PC-3 (cell line): ENCODE results near the gene CD52. TPM values are rescaled to one million over a fixed set of nuclear protein-coding genes. Genes with fewer than 3 reads are reported as not detected.

Source experiments
- ATAC-seq: fragments of 200-7000 bp; cut with Tn5 transposase; 2 replicates; pipeline ENCODE4 v1.9.1; 2020; ENCODE audit warnings: mild to moderate bottlenecking, moderate library complexity
- BruUV-seq: library from RNA; stranded (reverse); fragments of 400-500 nt; replicated peaks from 2 replicates; lab custom pipeline; 2021; lab: Mats Ljungman, UMichigan
- CTCF ChIA-PET: fragments of 300-600 bp; sonication (Branson Sonifier 250); formaldehyde crosslinking; loops from one replicate; lab custom pipeline; 2022; ENCODE audit warnings: antibody characterized with exemption; lab: Charles Lee
- POLR2A ChIA-PET: fragments of 300-600 bp; sonication (Branson Sonifier 250); formaldehyde crosslinking; loops from one replicate; lab custom pipeline; 2022; ENCODE audit warnings: antibody characterized with exemption; ENCODE audit not compliant: unreplicated experiment; lab: Charles Lee
- DNase-seq: peaks from one replicate; pipeline ENCODE4 v3.0.0-alpha.2; 2015
- H2AFZ ChIP-seq: fragments of 300-600 bp; sonication (generic); 2 replicates; pipeline ENCODE4 v1.6.0; 2016; ENCODE audit warnings: antibody characterized with exemption, low read length
- H3F3A ChIP-seq: fragments of 300-600 bp; sonication (generic); one replicate; pipeline ENCODE4 v1.6.0; 2017; ENCODE audit warnings: antibody characterized with exemption, low read length, control low read depth, mild to moderate bottlenecking; ENCODE audit not compliant: unreplicated experiment
- H3K27ac ChIP-seq: fragments of 300-600 bp; sonication (generic); 2 replicates; pipeline ENCODE4 v1.5.1; 2016; ENCODE audit warnings: mild to moderate bottlenecking, low read length
- H3K27me3 ChIP-seq: fragments of 300-600 bp; sonication (generic); 2 replicates; pipeline ENCODE4 v1.6.1; 2016; ENCODE audit warnings: low read length, mixed read lengths
- H3K36me3 ChIP-seq: fragments of 300-600 bp; sonication (generic); 2 replicates; pipeline ENCODE4 v1.6.1; 2016; ENCODE audit warnings: low read depth, mixed run types, low read length, mixed read lengths
- H3K4me1 ChIP-seq: fragments of 300-600 bp; sonication (generic); 2 replicates; pipeline ENCODE4 v1.5.1; 2016; ENCODE audit warnings: low read length; ENCODE audit not compliant: insufficient read depth
- H3K4me2 ChIP-seq: fragments of 300-600 bp; sonication (generic); 2 replicates; pipeline ENCODE4 v1.6.0; 2016; ENCODE audit warnings: low read length
- H3K4me3 ChIP-seq: fragments of 300-600 bp; sonication (generic); 2 replicates; pipeline ENCODE4 v1.5.1; 2016; ENCODE audit warnings: mild to moderate bottlenecking, low read length, mixed read lengths
- H3K79me2 ChIP-seq: fragments of 300-600 bp; sonication (generic); 2 replicates; pipeline ENCODE4 v1.6.1; 2017; ENCODE audit warnings: low read length, mixed read lengths
- H3K9ac ChIP-seq: fragments of 300-600 bp; sonication (generic); 2 replicates; pipeline ENCODE4 v1.6.0; 2016; ENCODE audit warnings: mild to moderate bottlenecking, low read length
- H3K9me2 ChIP-seq: fragments of 300-600 bp; sonication (generic); replicated peaks from 2 replicates; pipeline ENCODE4 v1.6.1; 2016; ENCODE audit warnings: mixed run types, low read length, mixed read lengths
- H3K9me3 ChIP-seq: fragments of 300-600 bp; sonication (generic); 2 replicates; pipeline ENCODE4 v1.6.1; 2016; ENCODE audit warnings: low read length, mixed read lengths
- H4K20me1 ChIP-seq: fragments of 300-600 bp; sonication (generic); 2 replicates; pipeline ENCODE4 v1.6.1; 2016; ENCODE audit warnings: low read length, mixed read lengths
- CTCF ChIP-seq: fragments of 300-600 bp; sonication (generic); conservative IDR thresholded peaks from 2 replicates; pipeline ENCODE4 v1.5.1; 2017; ENCODE audit warnings: antibody characterized with exemption, low read depth, mild to moderate bottlenecking, low read length
- EZH2 ChIP-seq: fragments of 300-600 bp; sonication (generic); IDR thresholded peaks from one replicate; pipeline ENCODE4 v1.6.1; 2017; ENCODE audit warnings: antibody characterized with exemption, mild to moderate bottlenecking, low read length; ENCODE audit not compliant: unreplicated experiment
- EZH2phosphoT487 ChIP-seq: fragments of 300-600 bp; sonication (generic); IDR thresholded peaks from 2 replicates; pipeline ENCODE4 v1.6.1; 2018; ENCODE audit warnings: mild to moderate bottlenecking, antibody characterized with exemption, low read length, borderline replicate concordance
- intact Hi-C: fragments of 100-400 bp; cut with micrococcal nuclease; formaldehyde crosslinking; loops from 2 replicates; pipeline ENCODE4 v1.9.0; 2023
- total RNA-seq: library from RNA; depleted of rRNA; stranded (reverse); fragments of >200 nt; gene quantifications from 2 replicates; pipeline ENCODE4 v1.2.3, GENCODE V29; 2014; rRNA removed

The CD52 gene
- total RNA-seq, 1 experiment from 2014 or later: not detected

- no peak for ATAC-seq
- H3K4me2 ChIP-seq: no peak overlapping the region
- DNase-seq: no peak
- TF ChIP-seq EZH2phosphoT487: no peak
- H3F3A ChIP-seq: no peaks in the 10 kb centered on the region
- no peaks in the 10 kb centered on the region for H3K9me2 ChIP-seq
- H4K20me1 ChIP-seq: no peaks in the 10 kb centered on the region
- no peak overlapping the region for H3K9ac ChIP-seq
- H3K36me3 ChIP-seq: no peaks in the 10 kb centered on the region
- 0 out of 2 replicates have a peak, but pooled peaks cover 2% of the 10 kb centered on the region for H3K4me1 ChIP-seq
- no peak overlapping the region for H3K27ac ChIP-seq
- intact Hi-C loops: no loop called here
- H3K9me3 ChIP-seq: no peaks in the 10 kb centered on the region
- BruUV-seq: no TSS peak
- no peaks in the 10 kb centered on the region for H3K27me3 ChIP-seq
- CTCF ChIA-PET: no interaction called here
- POLR2A ChIA-PET: no interaction called here
- H2AFZ ChIP-seq: no peak overlapping the region
- no peak overlapping the region for H3K4me3 ChIP-seq
- H3K79me2 ChIP-seq: no peaks in the 10 kb centered on the region
Observed at GRCh38 chr1:26367441-26367840, 49.7 kb downstream of the CD52 start.

- H3K9me2 ChIP-seq: no peaks in the 10 kb centered on the region
- BruUV-seq: no TSS peak
- H3K9ac ChIP-seq: no peak overlapping the region
- ATAC-seq (no peak), DNase-seq (no peak)
- POLR2A ChIA-PET: no interaction called here
- no peak overlapping the region for H2AFZ ChIP-seq
- H3K27me3 ChIP-seq: no peaks in the 10 kb centered on the region
- H3K9me3 ChIP-seq: no peaks in the 10 kb centered on the region
- H3K36me3 ChIP-seq: no peaks in the 10 kb centered on the region
- intact Hi-C loops: no loop called here
- H3K27ac ChIP-seq: no peak overlapping the region
- H3F3A ChIP-seq: no peaks in the 10 kb centered on the region
- no peaks in the 10 kb centered on the region for H3K79me2 ChIP-seq
- H3K4me3 ChIP-seq: no peak overlapping the region
- CTCF ChIA-PET: no interaction called here
- H3K4me1 ChIP-seq: 0 out of 2 replicates have a peak, but pooled peaks cover 2% of the 10 kb centered on the region
- no peaks in the 10 kb centered on the region for H4K20me1 ChIP-seq
- no peak overlapping the region for H3K4me2 ChIP-seq
- TF ChIP-seq EZH2 (no peak), EZH2phosphoT487 (no peak), CTCF (no peak)
Observed at GRCh38 chr1:26368006-26368405, 50.2 kb downstream of the CD52 start.

- POLR2A ChIA-PET: no interaction called here
- Histone ChIP-seq H3F3A (no peaks in the 10 kb centered on the region), H3K27ac (no peak overlapping the region), H3K4me2 (no peak overlapping the region), H2AFZ (no peak overlapping the region), H3K27me3 (no peaks in the 10 kb centered on the region), H3K4me1 (0 out of 2 replicates have a peak, but pooled peaks cover 2% of the 10 kb centered on the region), H3K4me3 (no peak overlapping the region), H4K20me1 (no peaks in the 10 kb centered on the region), H3K36me3 (no peaks in the 10 kb centered on the region), H3K9me3 (no peaks in the 10 kb centered on the region), H3K9ac (no peak overlapping the region), H3K9me2 (no peaks in the 10 kb centered on the region), H3K79me2 (no peaks in the 10 kb centered on the region)
- ATAC-seq: no peak
- CTCF ChIA-PET: no interaction called here
- TF ChIP-seq EZH2: no peak
- TF ChIP-seq CTCF: no peak
- no peak for TF ChIP-seq EZH2phosphoT487
- no TSS peak for BruUV-seq
- DNase-seq: no peak
- intact Hi-C loops: no loop called here
Observed at GRCh38 chr1:26368486-26368885, 50.7 kb downstream of the CD52 start.

Other genes starting within 250 kb of the CD52 start
- gene PDIK1L, start 206.1 kb upstream of the CD52 start, total RNA-seq: 4.1 and 5.2 TPM in 2 replicates
- gene FAM110D, start 158.9 kb upstream of the CD52 start, total RNA-seq: not detected in 2 replicates
- gene C1orf232, start 149.0 kb upstream of the CD52 start, total RNA-seq: not detected in 2 replicates
- 155 and 165 TPM in 2 replicates for gene ZNF593, start 148.1 kb upstream of the CD52 start, total RNA-seq
- not detected in 2 replicates for gene ZNF593OS, start 146.1 kb upstream of the CD52 start, total RNA-seq
- gene CNKSR1, start 140.5 kb upstream of the CD52 start, total RNA-seq: 32.1 and 34.5 TPM in 2 replicates
- not detected in 2 replicates for gene CATSPER4, start 127.4 kb upstream of the CD52 start, total RNA-seq
- 30.6 and 30.8 TPM in 2 replicates for gene CEP85, start 83.8 kb upstream of the CD52 start, total RNA-seq
- gene SH3BGRL3, start 37.9 kb upstream of the CD52 start, total RNA-seq: 181 and 193 TPM in 2 replicates
- gene UBXN11, start 11.3 kb upstream of the CD52 start, total RNA-seq: 19.4 and 24.6 TPM in 2 replicates
- gene CRYBG2, start 36.2 kb downstream of the CD52 start, total RNA-seq: 15.3 and 16.1 TPM in 2 replicates
- not detected in 2 replicates for gene ZNF683, start 54.8 kb downstream of the CD52 start, total RNA-seq
- not detected in 2 replicates for gene LIN28A, start 92.9 kb downstream of the CD52 start, total RNA-seq
- 49.6 and 52.8 TPM in 2 replicates for gene DHDDS, start 114.4 kb downstream of the CD52 start, total RNA-seq
- 822 and 888 TPM in 2 replicates for gene HMGN2, start 154.5 kb downstream of the CD52 start, total RNA-seq
- 98.2 and 111 TPM in 2 replicates for gene RPS6KA1, start 211.8 kb downstream of the CD52 start, total RNA-seq